HUDEP-2 (cell line): ENCODE data around the gene MEX3B.
"Not testable (repeated sequence)": the region's sequence is repeated elsewhere in the genome, so short reads cannot be mapped to it uniquely, and the experiment has no call there.

Source experiments
- DNase-seq, 76 experiments: peaks; one replicate each; lab custom pipeline; 2025; ENCODE audit not compliant: unreplicated experiment in 76 of 76; lab: John Stamatoyannopoulos, UW

The MEX3B gene

GRCh38 chr15:82051664-82052063, 5.8 kb upstream of the MEX3B start:
- peak in 1 of 76 experiments; percentile 5 for DNase-seq

GRCh38 chr15:82048811-82049210, 3.0 kb upstream of the MEX3B start:
- no peak for DNase-seq

DNA sequence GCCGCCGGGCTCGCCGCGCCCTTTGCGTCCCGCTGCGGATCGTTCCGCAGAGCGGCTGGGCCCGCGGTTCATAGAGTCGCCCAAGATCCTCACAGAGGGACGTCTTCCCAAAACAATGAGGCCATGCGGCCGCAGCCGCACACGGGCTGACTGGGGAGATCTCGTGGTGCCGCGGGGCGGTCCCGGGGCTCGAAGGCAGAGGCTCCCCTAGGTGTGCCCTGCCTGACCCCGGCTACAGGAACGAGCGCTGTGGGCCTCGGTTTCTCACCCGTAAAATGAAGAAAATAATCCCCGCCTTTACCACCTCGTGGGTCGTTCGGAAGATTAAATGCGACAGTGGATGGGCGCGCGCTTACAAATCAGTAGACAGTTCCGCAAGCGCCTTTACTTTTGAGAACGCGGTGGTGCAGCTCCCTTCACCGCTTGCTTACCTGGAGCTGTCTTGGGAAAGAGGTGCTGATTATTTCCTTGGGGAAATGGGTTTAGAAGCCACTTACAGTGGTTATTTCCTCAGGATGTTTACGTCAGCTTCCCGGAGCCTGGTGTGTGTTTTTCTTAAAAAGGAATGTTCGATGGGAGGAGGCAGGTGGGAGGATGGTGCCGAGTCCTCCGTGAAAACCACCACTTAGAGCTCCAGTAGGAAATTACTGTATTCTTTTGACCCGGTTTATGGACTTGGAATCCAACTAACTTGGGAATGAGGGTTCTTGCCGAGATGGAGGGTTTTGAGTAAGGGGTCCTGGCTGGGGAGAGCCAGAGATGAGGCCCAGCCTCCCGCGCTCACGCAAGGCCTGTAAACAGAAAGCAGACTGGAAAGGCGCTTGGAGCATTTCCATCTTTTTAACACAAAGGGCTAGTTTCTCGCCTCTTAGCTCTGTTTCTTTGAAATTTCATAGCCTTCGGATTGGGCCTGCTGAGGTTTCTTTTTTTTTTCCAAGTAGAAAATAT, 1.9 kb upstream of the MEX3B start:
- DNase-seq, result peak in 5 of 76 experiments; percentile 29 to 48 (median 36)

GRCh38 chr15:82046666-82047452, 1.0 kb upstream of the MEX3B start:
- DNase-seq, result peak in 75 of 76 experiments; percentile 16 to 93 (median 82)

DNA sequence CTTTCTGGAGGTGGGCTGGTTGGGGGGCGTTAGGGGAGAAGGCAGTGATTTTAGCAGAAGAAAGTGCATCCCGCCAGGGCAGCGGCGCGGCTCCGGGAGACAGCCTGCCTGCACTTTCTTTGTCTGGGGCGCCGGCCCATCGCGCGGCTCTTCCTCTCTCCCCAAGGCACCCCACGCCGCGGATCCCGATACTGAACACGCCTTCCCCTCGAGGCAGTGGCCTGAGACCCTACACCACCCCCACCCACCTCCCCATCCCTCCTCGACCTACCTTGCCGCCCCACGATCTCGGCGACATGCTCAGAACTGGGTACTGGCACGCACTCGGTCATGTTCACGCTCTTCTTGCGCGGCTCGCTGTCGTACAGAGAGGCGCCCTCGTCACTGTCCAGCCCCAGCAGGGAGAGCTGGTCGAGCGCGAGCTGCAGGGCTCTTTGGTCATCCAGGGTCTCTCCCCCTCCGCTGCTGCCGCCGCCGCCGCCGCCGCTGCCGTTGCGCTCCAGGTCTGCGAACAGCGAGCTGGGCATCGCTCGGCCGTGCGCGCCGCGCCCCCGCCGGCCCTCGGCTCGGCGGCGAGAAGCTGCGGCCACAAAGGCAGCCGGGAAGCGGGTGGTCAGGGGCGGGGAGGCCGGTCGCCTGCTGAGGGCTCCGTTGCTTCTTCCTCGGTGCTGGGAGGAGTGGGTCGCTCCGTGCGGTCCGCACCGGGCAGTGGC, 483 bp downstream of the MEX3B start:
- peak in 15 of 76 experiments; percentile 6 to 57 (median 16) for DNase-seq

DNA sequence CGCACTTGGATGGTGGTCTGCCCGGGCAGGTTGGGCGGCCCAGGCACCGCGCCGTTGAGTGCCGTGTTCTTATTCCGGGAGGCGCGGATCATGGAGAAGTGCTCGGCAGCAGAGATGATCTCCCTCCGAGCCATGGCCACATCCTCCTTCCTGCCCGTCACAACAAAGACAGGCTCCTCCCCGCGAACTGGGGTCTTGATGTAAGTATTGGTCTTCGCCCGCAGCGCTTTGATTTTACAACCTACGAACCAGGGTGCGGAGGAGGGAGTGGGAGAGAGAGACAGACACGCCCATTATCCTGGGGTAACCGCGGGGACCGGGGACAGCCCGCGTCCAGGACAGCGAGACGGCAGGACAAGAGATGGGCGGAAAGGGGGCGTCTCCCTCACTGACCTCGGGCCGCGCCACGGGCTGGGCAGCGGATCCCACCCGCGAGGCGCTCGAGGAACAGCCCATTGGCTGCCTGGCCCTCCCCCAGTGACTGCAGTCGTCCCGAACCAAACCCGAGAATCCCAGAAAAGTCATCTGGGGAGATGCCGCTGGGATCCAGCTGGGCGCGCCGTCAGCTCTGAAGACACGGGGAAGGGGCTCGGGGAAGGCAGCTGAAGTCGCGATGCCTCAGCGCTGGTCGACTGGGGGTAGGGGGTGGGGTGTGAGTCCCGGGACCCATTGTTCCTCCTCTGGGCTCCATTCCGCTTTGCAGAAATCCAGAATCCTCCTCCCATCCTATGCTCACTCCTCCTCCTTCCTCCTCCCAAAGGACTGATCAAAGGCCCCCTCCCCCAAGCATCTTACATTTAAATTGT, 1.2 kb downstream of the MEX3B start:
- no peak for DNase-seq

GRCh38 chr15:82043796-82044372, 1.9 kb downstream of the MEX3B start:
- DNase-seq, result no peak

GRCh38 chr15:82043130-82043673, 2.6 kb downstream of the MEX3B start:
- no peak for DNase-seq

DNA sequence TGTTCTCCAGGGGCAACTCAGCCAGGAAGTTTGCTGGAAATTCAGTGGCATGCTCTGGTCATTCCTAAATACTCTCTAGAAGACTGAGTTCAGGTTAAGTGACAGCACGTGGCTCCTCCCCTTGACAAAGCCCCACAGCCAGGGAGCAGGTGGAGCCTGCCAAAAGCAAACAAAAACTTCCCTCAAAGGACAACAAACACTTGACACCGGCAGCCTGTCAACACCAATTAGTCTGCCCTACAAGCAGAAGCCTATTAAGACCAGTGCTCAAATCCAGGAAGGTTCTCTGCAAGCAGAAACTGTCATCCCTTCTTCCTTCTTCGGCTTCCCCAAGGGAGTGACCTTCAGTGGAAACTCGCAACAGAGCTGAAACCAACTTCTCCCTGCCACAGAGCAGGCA, 5.0 kb downstream of the MEX3B start:
- DNase-seq, result no peak

- DNase-seq, result no peak
These were observed 5.4 kb downstream of the MEX3B start for GRCh38 chr15:82040390-82040789.

GRCh38 chr15:82039871-82040270, 5.9 kb downstream of the MEX3B start:
- DNase-seq, result no peak

DNA sequence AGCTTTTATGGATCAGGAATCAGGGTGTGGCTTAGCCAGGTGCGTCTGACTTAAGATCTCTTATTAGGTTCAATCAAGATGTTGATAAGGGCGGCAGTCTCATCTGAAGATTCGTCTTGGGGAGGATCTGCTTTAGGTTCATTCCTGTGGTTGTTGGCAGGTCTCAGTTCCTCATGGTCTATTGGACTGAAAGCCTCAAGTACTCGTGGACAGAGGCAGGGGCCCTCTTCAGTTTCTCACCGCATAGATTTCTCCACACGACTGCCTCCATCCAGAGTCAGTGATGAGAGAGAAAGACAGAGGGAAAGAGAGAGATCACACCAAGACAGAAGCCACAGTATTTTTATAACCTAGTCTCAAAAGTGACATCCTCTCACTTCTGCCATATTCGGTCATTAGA, 9.4 kb downstream of the MEX3B start:
- no peak for DNase-seq

DNA sequence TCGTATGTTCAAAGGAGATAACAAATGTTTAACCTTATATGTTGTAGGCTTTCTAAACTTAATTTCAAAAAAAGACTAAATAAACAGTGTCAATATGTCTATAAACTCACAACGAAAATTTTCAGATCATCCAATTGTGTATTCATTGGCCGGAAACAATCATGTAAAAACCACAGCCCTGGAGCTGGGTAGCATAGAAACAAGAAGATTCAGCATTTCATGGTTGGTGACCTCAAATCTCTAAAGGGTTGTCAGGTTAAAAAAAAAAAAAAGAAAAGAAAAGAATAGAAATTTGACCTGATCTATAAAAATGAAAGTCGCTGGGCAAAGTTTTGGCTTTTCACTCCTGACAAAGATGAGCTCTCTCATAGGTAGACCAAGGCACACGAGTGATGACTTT, 13.9 kb downstream of the MEX3B start:
- DNase-seq, result no peak

GRCh38 chr15:82030176-82030575, 15.6 kb downstream of the MEX3B start:
- no peak for DNase-seq

GRCh38 chr15:82028163-82028562, 17.7 kb downstream of the MEX3B start:
- not testable (repeated sequence) for DNase-seq

DNA sequence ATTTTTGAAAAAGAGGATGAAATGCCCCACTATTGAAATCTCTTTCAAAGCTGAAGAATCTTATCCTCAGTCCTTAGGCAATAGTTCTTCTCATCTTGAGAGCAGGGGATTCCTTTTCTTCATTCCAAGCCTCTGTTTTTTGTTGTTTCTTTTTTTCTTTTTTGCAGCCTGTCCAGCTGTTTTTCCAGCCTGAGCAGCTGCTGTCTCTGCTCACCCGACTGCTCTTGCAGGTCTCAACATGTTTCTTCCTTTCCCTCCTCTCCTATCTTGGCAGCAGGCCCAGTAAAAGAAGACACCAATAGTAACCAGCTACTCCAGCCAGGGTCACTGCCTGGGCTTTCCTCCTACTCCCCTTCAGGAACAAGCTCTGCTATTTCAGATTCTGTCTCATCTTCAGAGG, 23.8 kb downstream of the MEX3B start:
- DNase-seq, result peak in 3 of 76 experiments; percentile 12 to 20 (median 18)

DNA sequence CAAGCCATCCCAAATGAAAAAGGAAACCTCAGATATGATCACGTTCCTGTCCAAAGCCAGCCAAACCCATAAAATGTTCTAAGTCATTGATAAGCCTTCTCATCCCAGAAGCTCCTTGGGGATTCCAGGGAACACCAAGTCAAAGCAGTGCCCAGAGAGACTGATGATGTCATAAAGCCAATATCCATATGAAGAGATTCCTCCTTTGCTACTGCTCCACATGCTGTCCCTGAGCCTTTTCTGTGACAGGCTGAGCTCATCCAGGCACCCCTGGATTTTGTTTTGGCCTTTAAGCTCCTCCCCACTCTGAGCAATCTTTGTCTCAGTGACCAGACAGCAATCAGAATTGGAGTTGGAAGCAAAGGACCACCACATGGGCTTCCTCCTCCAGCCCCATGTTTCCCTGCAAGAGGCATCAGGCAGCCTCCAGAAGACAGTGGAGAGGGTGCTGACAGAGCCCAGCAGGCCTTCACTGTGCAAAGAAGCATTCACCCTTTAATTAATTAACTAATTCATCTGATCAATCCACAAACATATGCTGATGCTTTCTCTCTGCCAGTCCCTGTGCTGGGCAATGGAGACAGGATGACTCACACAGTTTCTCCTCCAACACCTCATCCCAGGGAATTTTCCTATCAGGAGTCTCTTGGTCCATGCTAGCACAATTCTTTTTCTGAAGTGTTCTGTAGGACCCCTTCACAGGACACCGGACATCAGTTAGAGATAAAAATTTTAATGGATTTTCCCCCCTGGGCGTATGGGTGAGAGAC, 25.0 kb downstream of the MEX3B start:
- no peak for DNase-seq

- no peak for DNase-seq
These were observed 27.6 kb downstream of the MEX3B start for GRCh38 chr15:82018201-82018600.

- DNase-seq, result no peak
These were observed 28.2 kb downstream of the MEX3B start for GRCh38 chr15:82017656-82018055.
